HepG2 (cell line): ENCODE measurements around the gene ARHGAP26. TPM values are rescaled to one million over a fixed set of nuclear protein-coding genes. Genes with fewer than 3 reads are reported as not detected.
A peak's percentile ranks its signal among the peaks of the same experiment; 100 is the strongest.

Experiments used
- ATF3 ChIP-seq: sonication (generic); formaldehyde crosslinking; IDR thresholded peaks from 2 replicates; pipeline ENCODE4 v1.4.0; 2020; ENCODE audit warnings: missing genetic modification reagents
- CCDC6 ChIP-seq: sonication (generic); formaldehyde crosslinking; IDR thresholded peaks from 2 replicates; pipeline ENCODE4 v1.8.1; 2022; ENCODE audit warnings: mild to moderate bottlenecking, missing genetic modification reagents, moderate library complexity
- FOXA1 ChIP-seq, 2 experiments: fragments of 450-650 bp in 1 of 2; sonication (generic) in 1 of 2; formaldehyde crosslinking in 1 of 2; IDR thresholded peaks; 2 replicates each; pipeline versions ENCODE4 v1.4.0 to v1.6.1; 2016 to 2020; ENCODE audit warnings: missing genetic modification reagents in 1 of 2
- FOXA3 ChIP-seq: IDR thresholded peaks from 2 replicates; pipeline ENCODE4 v1.6.1; 2016; ENCODE audit warnings: missing genetic modification reagents, missing compliant biosample characterization
- HNF1A ChIP-seq, 2 experiments: sonication (generic) in 1 of 2; formaldehyde crosslinking in 1 of 2; IDR thresholded peaks; 2 replicates each; pipeline versions ENCODE4 v1.4.0 to v1.6.1; 2016 to 2020; ENCODE audit warnings: borderline replicate concordance in 1 of 2, low read depth in 1 of 2, mild to moderate bottlenecking in 1 of 2, missing genetic modification reagents in 1 of 2
- KLF15 ChIP-seq: sonication (generic); formaldehyde crosslinking; IDR thresholded peaks from 2 replicates; pipeline ENCODE4 v1.8.1; 2023; ENCODE audit warnings: borderline replicate concordance, mild to moderate bottlenecking, inconsistent platforms, missing genetic modification reagents, mixed read lengths
- MIER2 ChIP-seq: IDR thresholded peaks from 2 replicates; pipeline ENCODE4 v1.6.1; 2016; ENCODE audit warnings: missing biosample characterization, missing genetic modification reagents
- MXD4 ChIP-seq: IDR thresholded peaks from 2 replicates; pipeline ENCODE4 v1.6.1; 2016; ENCODE audit warnings: mild to moderate bottlenecking, missing biosample characterization, missing genetic modification reagents
- PCBP2 ChIP-seq: fragments of 200-400 bp; formaldehyde crosslinking; optimal IDR thresholded peaks from 2 replicates; pipeline ENCODE3; 2018; ENCODE audit warnings: low read length, low read depth; ENCODE audit not compliant: poor library complexity, severe bottlenecking
- SCMH1 ChIP-seq: sonication (generic); formaldehyde crosslinking; IDR thresholded peaks from 2 replicates; pipeline ENCODE4 v1.9.0; 2021; ENCODE audit warnings: missing genetic modification reagents, mild to moderate bottlenecking, borderline replicate concordance
- ZFP62 ChIP-seq: sonication (generic); formaldehyde crosslinking; IDR thresholded peaks from 2 replicates; pipeline ENCODE4 v1.4.0; 2020; ENCODE audit warnings: missing genetic modification reagents
- ZNF124 ChIP-seq: sonication (generic); formaldehyde crosslinking; IDR thresholded peaks from 2 replicates; pipeline ENCODE4 v1.4.0; 2020; ENCODE audit warnings: missing genetic modification reagents
- ZNF432 ChIP-seq: sonication (generic); formaldehyde crosslinking; IDR thresholded peaks from 2 replicates; pipeline ENCODE4 v1.5.0; 2020; ENCODE audit warnings: missing genetic modification reagents, mild to moderate bottlenecking, borderline replicate concordance
- ZNF605 ChIP-seq: sonication (generic); formaldehyde crosslinking; IDR thresholded peaks from 2 replicates; pipeline ENCODE4 v1.8.0; 2022; ENCODE audit warnings: mild to moderate bottlenecking, missing genetic modification reagents
- ZNF746 ChIP-seq: sonication (generic); formaldehyde crosslinking; IDR thresholded peaks from 2 replicates; pipeline ENCODE4 v1.8.0; 2022; ENCODE audit warnings: mild to moderate bottlenecking, missing genetic modification reagents
- polyA plus RNA-seq, 8 experiments: library from polyadenylated mRNA; depleted of rRNA in 3 of 8; stranded (reverse) in 7 of 8; unstranded in 1 of 8; fragments of >200 nt; fragmentation: Illumina TruSeq in 4 of 8; extraction: Trizol in 4 of 8; gene quantifications; 2 replicates each; pipeline versions ENCODE4 v1.2.1 to v1.2.3, GENCODE V29; 2011 to 2016; ENCODE audit warnings: low read depth in 4 of 8, missing spikeins in 1 of 8, mixed read lengths in 1 of 8; ENCODE audit not compliant: insufficient read depth in 1 of 8
- total RNA-seq, 5 experiments: library from RNA; depleted of rRNA; stranded (reverse); fragments of >200 nt; fragmentation: Illumina TruSeq; extraction: Trizol; gene quantifications; 2 replicates each; pipeline ENCODE4 v1.2.3, GENCODE V29; 2016; ENCODE audit warnings: low read depth in 1 of 5
- TF ChIP-seq, protein P1 (sequence below): sonication (generic); formaldehyde crosslinking; IDR thresholded peaks from 2 replicates; pipeline ENCODE4 v1.4.0; 2020; ENCODE audit warnings: missing genetic modification reagents, borderline replicate concordance
- TF ChIP-seq, protein P2 (sequence below): IDR thresholded peaks from 2 replicates; pipeline ENCODE4 v1.6.1; 2012; ENCODE audit warnings: low read depth, low read length, improper control_type of control experiment
- TF ChIP-seq, protein P3 (sequence below): sonication (generic); formaldehyde crosslinking; IDR thresholded peaks from 2 replicates; pipeline ENCODE4 v1.5.0; 2020; ENCODE audit warnings: missing genetic modification reagents

The ARHGAP26 gene
- total and polyA plus RNA-seq, 2 of the 13 experiments (the other 11 are each of a cell fraction or from before 2014, with no cell fraction given): 9.6 to 18.2 TPM

DNA sequence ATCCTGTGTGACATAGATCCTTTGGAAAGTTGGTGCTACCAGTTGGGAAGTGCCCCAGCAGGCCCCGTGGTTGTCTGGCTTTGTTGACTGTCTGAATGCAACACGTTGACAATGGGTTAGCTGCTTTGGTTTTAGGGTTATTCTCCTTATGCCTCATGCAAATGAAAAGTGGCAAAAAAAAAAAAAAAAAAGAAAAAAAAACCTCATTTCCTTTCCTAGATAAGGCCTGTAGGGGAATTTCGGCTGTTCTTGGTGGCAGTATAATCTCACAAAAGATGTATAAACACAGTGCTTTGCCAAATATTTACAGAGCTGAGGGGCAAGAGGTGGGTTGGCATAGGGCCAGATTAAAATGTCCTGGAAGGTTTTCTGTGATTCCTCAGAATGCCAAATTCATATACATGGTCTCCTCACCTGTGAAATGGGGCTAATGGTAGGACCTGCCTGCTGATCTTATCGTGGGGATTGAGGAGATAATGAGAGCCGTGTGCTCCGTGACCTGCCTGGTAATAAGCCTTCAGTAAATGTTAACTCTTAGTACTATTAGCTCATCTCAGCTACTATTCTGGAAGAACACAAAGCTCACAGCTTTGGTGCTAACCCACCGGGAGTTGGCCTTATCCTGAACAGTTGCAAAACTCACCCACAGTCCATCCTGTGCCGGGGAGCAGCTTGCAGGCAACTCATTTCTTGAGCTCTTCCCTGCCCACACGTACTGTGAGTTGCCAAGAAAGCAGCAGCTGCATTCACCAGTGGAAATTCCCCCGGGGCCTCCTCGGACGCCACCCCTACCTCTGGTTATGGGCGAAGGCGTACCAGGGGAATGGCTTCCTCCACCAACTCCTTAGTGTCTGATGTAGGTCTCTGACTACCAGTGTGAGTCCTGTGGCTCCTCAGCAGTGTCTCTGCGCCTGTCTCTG, 413.0 kb downstream of the ARHGAP26 start (continued):
- no peak for TF ChIP-seq SCMH1 (CRISPR knock-in tag)
- TF ChIP-seq, protein P1, sequence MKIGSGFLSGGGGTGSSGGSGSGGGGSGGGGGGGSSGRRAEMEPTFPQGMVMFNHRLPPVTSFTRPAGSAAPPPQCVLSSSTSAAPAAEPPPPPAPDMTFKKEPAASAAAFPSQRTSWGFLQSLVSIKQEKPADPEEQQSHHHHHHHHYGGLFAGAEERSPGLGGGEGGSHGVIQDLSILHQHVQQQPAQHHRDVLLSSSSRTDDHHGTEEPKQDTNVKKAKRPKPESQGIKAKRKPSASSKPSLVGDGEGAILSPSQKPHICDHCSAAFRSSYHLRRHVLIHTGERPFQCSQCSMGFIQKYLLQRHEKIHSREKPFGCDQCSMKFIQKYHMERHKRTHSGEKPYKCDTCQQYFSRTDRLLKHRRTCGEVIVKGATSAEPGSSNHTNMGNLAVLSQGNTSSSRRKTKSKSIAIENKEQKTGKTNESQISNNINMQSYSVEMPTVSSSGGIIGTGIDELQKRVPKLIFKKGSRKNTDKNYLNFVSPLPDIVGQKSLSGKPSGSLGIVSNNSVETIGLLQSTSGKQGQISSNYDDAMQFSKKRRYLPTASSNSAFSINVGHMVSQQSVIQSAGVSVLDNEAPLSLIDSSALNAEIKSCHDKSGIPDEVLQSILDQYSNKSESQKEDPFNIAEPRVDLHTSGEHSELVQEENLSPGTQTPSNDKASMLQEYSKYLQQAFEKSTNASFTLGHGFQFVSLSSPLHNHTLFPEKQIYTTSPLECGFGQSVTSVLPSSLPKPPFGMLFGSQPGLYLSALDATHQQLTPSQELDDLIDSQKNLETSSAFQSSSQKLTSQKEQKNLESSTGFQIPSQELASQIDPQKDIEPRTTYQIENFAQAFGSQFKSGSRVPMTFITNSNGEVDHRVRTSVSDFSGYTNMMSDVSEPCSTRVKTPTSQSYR (CRISPR knock-in tag): no peak
- TF ChIP-seq, protein P2, sequence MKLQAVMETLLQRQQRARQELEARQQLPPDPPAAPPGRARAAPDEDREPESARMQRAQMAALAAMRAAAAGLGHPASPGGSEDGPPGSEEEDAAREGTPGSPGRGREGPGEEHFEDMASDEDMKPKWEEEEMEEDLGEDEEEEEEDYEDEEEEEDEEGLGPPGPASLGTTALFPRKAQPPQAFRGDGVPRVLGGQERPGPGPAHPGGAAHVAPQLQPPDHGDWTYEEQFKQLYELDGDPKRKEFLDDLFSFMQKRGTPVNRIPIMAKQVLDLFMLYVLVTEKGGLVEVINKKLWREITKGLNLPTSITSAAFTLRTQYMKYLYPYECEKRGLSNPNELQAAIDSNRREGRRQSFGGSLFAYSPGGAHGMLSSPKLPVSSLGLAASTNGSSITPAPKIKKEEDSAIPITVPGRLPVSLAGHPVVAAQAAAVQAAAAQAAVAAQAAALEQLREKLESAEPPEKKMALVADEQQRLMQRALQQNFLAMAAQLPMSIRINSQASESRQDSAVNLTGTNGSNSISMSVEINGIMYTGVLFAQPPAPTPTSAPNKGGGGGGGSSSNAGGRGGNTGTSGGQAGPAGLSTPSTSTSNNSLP: peak; percentile 26; the same call in 1 of the 2 replicates
- no peak for TF ChIP-seq FOXA1 (IDR thresholded peaks at IDR 0.05)
- TF ChIP-seq FOXA1 (CRISPR knock-in tag; IDR thresholded peaks at IDR 0.05): no peak
- TF ChIP-seq ZNF124 (CRISPR knock-in tag): no peak
- TF ChIP-seq ZNF746 (CRISPR knock-in tag): no peak
- no peak for TF ChIP-seq MIER2 (CRISPR knock-in tag)
- no peak for TF ChIP-seq HNF1A (IDR thresholded peaks at IDR 0.05; ENCODE audit: low read depth)
- no peak for TF ChIP-seq HNF1A (CRISPR knock-in tag; IDR thresholded peaks at IDR 0.05; ENCODE audit: borderline replicate concordance)
- no peak for TF ChIP-seq ZFP62 (CRISPR knock-in tag)
- no peak for TF ChIP-seq ZNF432
- no peak for TF ChIP-seq MXD4
- TF ChIP-seq CCDC6: no peak
- no peak for TF ChIP-seq PCBP2
- TF ChIP-seq KLF15 (CRISPR knock-in tag): no peak
- TF ChIP-seq, protein P3, sequence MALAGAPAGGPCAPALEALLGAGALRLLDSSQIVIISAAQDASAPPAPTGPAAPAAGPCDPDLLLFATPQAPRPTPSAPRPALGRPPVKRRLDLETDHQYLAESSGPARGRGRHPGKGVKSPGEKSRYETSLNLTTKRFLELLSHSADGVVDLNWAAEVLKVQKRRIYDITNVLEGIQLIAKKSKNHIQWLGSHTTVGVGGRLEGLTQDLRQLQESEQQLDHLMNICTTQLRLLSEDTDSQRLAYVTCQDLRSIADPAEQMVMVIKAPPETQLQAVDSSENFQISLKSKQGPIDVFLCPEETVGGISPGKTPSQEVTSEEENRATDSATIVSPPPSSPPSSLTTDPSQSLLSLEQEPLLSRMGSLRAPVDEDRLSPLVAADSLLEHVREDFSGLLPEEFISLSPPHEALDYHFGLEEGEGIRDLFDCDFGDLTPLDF (CRISPR knock-in tag): no peak
- peak; percentile 29; the same call in 1 of the 2 replicates for TF ChIP-seq ZNF605 (CRISPR knock-in tag)
- TF ChIP-seq FOXA3 (CRISPR knock-in tag): peak; percentile 63
- no peak for TF ChIP-seq ATF3
